HepG2 (cell line): Measurements from ENCODE around the gene AGAP1. TPM values are rescaled to one million over a fixed set of nuclear protein-coding genes. Genes with fewer than 3 reads are reported as not detected.

Experiments used
- CHD4 ChIP-seq: fragments of 200-600 bp; sonication (generic); IDR thresholded peaks from 2 replicates; pipeline ENCODE4 v1.7.0; 2017; ENCODE audit warnings: mild to moderate bottlenecking, low read length, borderline replicate concordance
- DMAP1 ChIP-seq: IDR thresholded peaks from 2 replicates; pipeline ENCODE4 v1.6.1; 2016
- EZH2 ChIP-seq: conservative IDR thresholded peaks from 2 replicates; pipeline ENCODE4 v1.6.1; 2012; ENCODE audit warnings: mild to moderate bottlenecking, low read depth, low read length, moderate library complexity
- MED1 ChIP-seq: sonication (generic); formaldehyde crosslinking; IDR thresholded peaks from 2 replicates; pipeline ENCODE4 v1.4.0; 2020; ENCODE audit warnings: missing genetic modification reagents
- RFX5 ChIP-seq: IDR thresholded peaks from 2 replicates; pipeline ENCODE4 v1.6.1; 2011; ENCODE audit warnings: low read depth, low read length, improper control_type of control experiment
- SATB2 ChIP-seq: sonication (generic); formaldehyde crosslinking; IDR thresholded peaks from 2 replicates; pipeline ENCODE4 v1.5.0; 2020; ENCODE audit warnings: missing genetic modification reagents
- SETDB1 ChIP-seq: sonication (generic); formaldehyde crosslinking; IDR thresholded peaks from 2 replicates; pipeline ENCODE4 v1.5.1; 2020; ENCODE audit warnings: missing genetic modification reagents, mild to moderate bottlenecking, borderline replicate concordance
- ZBTB20 ChIP-seq: sonication (generic); formaldehyde crosslinking; IDR thresholded peaks from 2 replicates; pipeline ENCODE4 v1.8.1; 2023; ENCODE audit warnings: missing genetic modification reagents, low read depth, mild to moderate bottlenecking, borderline replicate concordance
- ZMYM3 ChIP-seq: sonication (generic); formaldehyde crosslinking; IDR thresholded peaks from 2 replicates; pipeline ENCODE4 v1.5.1; 2020; ENCODE audit warnings: mild to moderate bottlenecking, missing genetic modification reagents
- ZNF121 ChIP-seq: sonication (generic); formaldehyde crosslinking; IDR thresholded peaks from 2 replicates; pipeline ENCODE4 v1.5.0; 2020; ENCODE audit warnings: mild to moderate bottlenecking, missing genetic modification reagents
- ZNF678 ChIP-seq: sonication (generic); formaldehyde crosslinking; IDR thresholded peaks from 2 replicates; pipeline ENCODE4 v1.4.0; 2020; ENCODE audit warnings: mild to moderate bottlenecking, missing genetic modification reagents
- polyA plus RNA-seq, 8 experiments: library from polyadenylated mRNA; depleted of rRNA in 3 of 8; stranded (reverse) in 7 of 8; unstranded in 1 of 8; fragments of >200 nt; fragmentation: Illumina TruSeq in 4 of 8; extraction: Trizol in 4 of 8; gene quantifications; 2 replicates each; pipeline versions ENCODE4 v1.2.1 to v1.2.3, GENCODE V29; 2011 to 2016; ENCODE audit warnings: low read depth in 4 of 8, missing spikeins in 1 of 8, mixed read lengths in 1 of 8; ENCODE audit not compliant: insufficient read depth in 1 of 8
- total RNA-seq, 5 experiments: library from RNA; depleted of rRNA; stranded (reverse); fragments of >200 nt; fragmentation: Illumina TruSeq; extraction: Trizol; gene quantifications; 2 replicates each; pipeline ENCODE4 v1.2.3, GENCODE V29; 2016; ENCODE audit warnings: low read depth in 1 of 5
- TF ChIP-seq, protein P1 (sequence below): IDR thresholded peaks from 2 replicates; pipeline ENCODE4 v1.4.0; 2020; ENCODE audit warnings: mild to moderate bottlenecking, missing genetic modification reagents
- TF ChIP-seq, protein P2 (sequence below): IDR thresholded peaks from 2 replicates; pipeline ENCODE4 v1.6.1; 2012; ENCODE audit warnings: low read length, improper control_type of control experiment
- TF ChIP-seq, protein P3 (sequence below): sonication (generic); formaldehyde crosslinking; IDR thresholded peaks from 2 replicates; pipeline ENCODE4 v1.5.1; 2020; ENCODE audit warnings: mild to moderate bottlenecking, moderate library complexity, missing genetic modification reagents
- TF ChIP-seq, protein P4 (sequence below), 2 experiments: sonication (generic) in 1 of 2; formaldehyde crosslinking in 1 of 2; IDR thresholded peaks; 2 replicates each; pipeline versions ENCODE4 v1.5.1 to v1.6.1; 2011 to 2020; ENCODE audit warnings: borderline replicate concordance in 1 of 2, low read depth in 1 of 2, low read length in 1 of 2, mild to moderate bottlenecking in 1 of 2, missing genetic modification reagents in 1 of 2, moderate library complexity in 1 of 2
- TF ChIP-seq, protein P5 (sequence below): sonication (generic); formaldehyde crosslinking; IDR thresholded peaks from 2 replicates; pipeline ENCODE4 v1.8.1; 2023; ENCODE audit warnings: mild to moderate bottlenecking, missing genetic modification reagents

AGAP1 gene
- total and polyA plus RNA-seq, 2 of the 13 experiments (the other 11 are each of a cell fraction or from before 2014, with no cell fraction given) = 21.2 to 32.7 TPM

DNA sequence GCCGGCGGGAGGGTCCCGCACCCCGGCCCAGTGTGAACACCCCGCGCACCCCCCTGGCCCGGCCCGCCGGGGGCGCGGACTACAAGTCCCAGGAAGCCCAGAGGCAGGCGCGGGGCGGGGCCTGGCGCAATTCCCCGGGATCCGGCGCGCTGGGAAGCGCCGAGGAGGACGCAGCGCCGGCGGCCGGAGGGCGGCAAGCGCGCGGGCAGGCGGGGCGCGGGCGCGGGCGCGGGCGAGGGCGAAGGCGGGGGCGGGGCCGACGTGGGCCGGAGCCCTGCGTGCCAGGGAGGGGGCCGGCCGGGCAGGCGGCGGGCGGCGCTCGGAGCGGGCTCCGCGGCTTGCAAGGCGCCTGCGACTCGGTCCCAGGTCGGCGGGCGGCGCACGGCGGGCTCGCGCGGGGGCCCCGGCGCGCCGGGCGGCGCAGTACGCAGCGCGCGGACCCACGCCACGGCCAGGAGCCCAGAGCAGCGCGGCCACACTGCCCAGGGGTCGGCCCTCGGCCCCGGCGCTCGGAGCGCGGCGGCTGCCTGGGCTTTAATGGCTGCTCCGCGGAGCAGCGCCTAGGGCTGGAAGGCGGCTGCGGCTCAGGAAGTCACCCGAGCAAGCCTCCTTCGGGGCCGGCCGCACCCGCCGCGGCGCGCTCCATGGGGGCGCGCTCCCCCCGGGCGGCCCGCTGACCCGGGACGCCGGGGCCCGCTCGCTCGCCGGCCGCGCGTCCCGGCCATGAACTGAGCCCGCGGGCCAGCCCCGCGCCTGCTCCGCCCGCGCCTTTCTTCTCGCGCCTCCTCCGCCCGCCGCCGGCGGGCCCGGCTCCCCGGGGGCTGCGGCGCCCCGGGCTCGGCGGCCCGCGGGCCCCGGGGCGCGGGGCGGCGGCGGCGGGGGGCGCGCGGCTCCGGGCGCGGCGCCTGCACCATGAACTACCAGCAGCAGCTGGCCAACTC lies at the start of gene AGAP1 (continued):
- TF ChIP-seq, protein P1, sequence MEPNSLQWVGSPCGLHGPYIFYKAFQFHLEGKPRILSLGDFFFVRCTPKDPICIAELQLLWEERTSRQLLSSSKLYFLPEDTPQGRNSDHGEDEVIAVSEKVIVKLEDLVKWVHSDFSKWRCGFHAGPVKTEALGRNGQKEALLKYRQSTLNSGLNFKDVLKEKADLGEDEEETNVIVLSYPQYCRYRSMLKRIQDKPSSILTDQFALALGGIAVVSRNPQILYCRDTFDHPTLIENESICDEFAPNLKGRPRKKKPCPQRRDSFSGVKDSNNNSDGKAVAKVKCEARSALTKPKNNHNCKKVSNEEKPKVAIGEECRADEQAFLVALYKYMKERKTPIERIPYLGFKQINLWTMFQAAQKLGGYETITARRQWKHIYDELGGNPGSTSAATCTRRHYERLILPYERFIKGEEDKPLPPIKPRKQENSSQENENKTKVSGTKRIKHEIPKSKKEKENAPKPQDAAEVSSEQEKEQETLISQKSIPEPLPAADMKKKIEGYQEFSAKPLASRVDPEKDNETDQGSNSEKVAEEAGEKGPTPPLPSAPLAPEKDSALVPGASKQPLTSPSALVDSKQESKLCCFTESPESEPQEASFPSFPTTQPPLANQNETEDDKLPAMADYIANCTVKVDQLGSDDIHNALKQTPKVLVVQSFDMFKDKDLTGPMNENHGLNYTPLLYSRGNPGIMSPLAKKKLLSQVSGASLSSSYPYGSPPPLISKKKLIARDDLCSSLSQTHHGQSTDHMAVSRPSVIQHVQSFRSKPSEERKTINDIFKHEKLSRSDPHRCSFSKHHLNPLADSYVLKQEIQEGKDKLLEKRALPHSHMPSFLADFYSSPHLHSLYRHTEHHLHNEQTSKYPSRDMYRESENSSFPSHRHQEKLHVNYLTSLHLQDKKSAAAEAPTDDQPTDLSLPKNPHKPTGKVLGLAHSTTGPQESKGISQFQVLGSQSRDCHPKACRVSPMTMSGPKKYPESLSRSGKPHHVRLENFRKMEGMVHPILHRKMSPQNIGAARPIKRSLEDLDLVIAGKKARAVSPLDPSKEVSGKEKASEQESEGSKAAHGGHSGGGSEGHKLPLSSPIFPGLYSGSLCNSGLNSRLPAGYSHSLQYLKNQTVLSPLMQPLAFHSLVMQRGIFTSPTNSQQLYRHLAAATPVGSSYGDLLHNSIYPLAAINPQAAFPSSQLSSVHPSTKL (CRISPR knock-in tag) = 0 out of 2 replicates have a peak, but pooled peaks have one; percentile 19
- TF ChIP-seq DMAP1 (CRISPR knock-in tag) (0 out of 2 replicates have a peak, but pooled peaks have one; percentile 6), ZNF678 (CRISPR knock-in tag) (no peak), EZH2 (no peak), SETDB1 (no peak), ZNF121 (CRISPR knock-in tag) (no peak), ZBTB20 (CRISPR knock-in tag) (no peak), CHD4 (no peak), ZMYM3 (CRISPR knock-in tag) (no peak), SATB2 (no peak), MED1 (CRISPR knock-in tag) (no peak), RFX5 (no peak)
- TF ChIP-seq, protein P2, sequence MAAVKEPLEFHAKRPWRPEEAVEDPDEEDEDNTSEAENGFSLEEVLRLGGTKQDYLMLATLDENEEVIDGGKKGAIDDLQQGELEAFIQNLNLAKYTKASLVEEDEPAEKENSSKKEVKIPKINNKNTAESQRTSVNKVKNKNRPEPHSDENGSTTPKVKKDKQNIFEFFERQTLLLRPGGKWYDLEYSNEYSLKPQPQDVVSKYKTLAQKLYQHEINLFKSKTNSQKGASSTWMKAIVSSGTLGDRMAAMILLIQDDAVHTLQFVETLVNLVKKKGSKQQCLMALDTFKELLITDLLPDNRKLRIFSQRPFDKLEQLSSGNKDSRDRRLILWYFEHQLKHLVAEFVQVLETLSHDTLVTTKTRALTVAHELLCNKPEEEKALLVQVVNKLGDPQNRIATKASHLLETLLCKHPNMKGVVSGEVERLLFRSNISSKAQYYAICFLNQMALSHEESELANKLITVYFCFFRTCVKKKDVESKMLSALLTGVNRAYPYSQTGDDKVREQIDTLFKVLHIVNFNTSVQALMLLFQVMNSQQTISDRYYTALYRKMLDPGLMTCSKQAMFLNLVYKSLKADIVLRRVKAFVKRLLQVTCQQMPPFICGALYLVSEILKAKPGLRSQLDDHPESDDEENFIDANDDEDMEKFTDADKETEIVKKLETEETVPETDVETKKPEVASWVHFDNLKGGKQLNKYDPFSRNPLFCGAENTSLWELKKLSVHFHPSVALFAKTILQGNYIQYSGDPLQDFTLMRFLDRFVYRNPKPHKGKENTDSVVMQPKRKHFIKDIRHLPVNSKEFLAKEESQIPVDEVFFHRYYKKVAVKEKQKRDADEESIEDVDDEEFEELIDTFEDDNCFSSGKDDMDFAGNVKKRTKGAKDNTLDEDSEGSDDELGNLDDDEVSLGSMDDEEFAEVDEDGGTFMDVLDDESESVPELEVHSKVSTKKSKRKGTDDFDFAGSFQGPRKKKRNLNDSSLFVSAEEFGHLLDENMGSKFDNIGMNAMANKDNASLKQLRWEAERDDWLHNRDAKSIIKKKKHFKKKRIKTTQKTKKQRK = no peak
- TF ChIP-seq, protein P3, sequence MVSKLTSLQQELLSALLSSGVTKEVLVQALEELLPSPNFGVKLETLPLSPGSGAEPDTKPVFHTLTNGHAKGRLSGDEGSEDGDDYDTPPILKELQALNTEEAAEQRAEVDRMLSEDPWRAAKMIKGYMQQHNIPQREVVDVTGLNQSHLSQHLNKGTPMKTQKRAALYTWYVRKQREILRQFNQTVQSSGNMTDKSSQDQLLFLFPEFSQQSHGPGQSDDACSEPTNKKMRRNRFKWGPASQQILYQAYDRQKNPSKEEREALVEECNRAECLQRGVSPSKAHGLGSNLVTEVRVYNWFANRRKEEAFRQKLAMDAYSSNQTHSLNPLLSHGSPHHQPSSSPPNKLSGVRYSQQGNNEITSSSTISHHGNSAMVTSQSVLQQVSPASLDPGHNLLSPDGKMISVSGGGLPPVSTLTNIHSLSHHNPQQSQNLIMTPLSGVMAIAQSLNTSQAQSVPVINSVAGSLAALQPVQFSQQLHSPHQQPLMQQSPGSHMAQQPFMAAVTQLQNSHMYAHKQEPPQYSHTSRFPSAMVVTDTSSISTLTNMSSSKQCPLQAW (CRISPR knock-in tag) = no peak
- TF ChIP-seq, protein P4, sequence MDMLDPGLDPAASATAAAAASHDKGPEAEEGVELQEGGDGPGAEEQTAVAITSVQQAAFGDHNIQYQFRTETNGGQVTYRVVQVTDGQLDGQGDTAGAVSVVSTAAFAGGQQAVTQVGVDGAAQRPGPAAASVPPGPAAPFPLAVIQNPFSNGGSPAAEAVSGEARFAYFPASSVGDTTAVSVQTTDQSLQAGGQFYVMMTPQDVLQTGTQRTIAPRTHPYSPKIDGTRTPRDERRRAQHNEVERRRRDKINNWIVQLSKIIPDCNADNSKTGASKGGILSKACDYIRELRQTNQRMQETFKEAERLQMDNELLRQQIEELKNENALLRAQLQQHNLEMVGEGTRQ (IDR thresholded peaks at IDR 0.05; ENCODE audit: low read depth, low read length) = no peak
- TF ChIP-seq, protein P4 (CRISPR knock-in tag; IDR thresholded peaks at IDR 0.05; ENCODE audit: borderline replicate concordance) = no peak
- TF ChIP-seq, protein P5, sequence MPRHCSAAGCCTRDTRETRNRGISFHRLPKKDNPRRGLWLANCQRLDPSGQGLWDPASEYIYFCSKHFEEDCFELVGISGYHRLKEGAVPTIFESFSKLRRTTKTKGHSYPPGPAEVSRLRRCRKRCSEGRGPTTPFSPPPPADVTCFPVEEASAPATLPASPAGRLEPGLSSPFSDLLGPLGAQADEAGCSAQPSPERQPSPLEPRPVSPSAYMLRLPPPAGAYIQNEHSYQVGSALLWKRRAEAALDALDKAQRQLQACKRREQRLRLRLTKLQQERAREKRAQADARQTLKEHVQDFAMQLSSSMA (CRISPR knock-in tag) = no peak; the same call in 1 of the 2 replicates
